ENCODE results near the gene GUCA1C. TPM values are rescaled to one million over a fixed set of nuclear protein-coding genes. Genes with fewer than 3 reads are reported as not detected.

Gene GUCA1C
- total RNA-seq, 3 donors from 2014 or later, result not detected

DNA sequence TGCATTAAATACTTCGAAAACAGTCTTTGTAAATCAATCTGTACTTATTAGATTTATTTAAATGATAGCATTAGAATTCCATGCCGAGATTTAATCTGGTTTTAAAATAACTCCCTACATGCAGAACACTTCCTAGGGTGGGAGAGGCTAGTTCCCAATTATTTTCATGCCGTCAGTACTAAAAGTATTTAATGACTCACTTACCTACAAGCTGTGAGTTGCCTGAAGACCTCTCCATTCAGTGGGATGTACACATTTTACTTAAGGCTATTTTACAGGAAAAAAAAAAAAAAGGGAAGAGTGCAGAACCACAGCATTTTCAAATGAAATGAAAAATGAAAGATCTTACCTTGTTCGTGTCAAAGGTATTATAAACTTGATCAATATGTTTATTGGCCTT lies 469 bp downstream of the GUCA1C start:
- no peaks in the 10 kb centered on the region for H3K27me3 ChIP-seq
- TF ChIP-seq POLR2A (IDR thresholded peaks at IDR 0.05) (no peak), POLR2AphosphoS5 (IDR thresholded peaks at IDR 0.05) (no peak)
- TF ChIP-seq, protein P1, sequence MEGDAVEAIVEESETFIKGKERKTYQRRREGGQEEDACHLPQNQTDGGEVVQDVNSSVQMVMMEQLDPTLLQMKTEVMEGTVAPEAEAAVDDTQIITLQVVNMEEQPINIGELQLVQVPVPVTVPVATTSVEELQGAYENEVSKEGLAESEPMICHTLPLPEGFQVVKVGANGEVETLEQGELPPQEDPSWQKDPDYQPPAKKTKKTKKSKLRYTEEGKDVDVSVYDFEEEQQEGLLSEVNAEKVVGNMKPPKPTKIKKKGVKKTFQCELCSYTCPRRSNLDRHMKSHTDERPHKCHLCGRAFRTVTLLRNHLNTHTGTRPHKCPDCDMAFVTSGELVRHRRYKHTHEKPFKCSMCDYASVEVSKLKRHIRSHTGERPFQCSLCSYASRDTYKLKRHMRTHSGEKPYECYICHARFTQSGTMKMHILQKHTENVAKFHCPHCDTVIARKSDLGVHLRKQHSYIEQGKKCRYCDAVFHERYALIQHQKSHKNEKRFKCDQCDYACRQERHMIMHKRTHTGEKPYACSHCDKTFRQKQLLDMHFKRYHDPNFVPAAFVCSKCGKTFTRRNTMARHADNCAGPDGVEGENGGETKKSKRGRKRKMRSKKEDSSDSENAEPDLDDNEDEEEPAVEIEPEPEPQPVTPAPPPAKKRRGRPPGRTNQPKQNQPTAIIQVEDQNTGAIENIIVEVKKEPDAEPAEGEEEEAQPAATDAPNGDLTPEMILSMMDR (IDR thresholded peaks at IDR 0.05), result no peak
- H3K27ac ChIP-seq, result no peak overlapping the region
- DNase-seq (ENCODE audit: low spot score in 2 of 2), result no peak
- no peak overlapping the region for H3K4me3 ChIP-seq
- no peaks in the 10 kb centered on the region for H3K4me1 ChIP-seq
- intact Hi-C loops (cut with DNase I; ENCODE audit: low total_unique reads), result no loop called here
- no peaks in the 10 kb centered on the region for H3K9me3 ChIP-seq
- H3K36me3 ChIP-seq, result no peaks in the 10 kb centered on the region

DNA sequence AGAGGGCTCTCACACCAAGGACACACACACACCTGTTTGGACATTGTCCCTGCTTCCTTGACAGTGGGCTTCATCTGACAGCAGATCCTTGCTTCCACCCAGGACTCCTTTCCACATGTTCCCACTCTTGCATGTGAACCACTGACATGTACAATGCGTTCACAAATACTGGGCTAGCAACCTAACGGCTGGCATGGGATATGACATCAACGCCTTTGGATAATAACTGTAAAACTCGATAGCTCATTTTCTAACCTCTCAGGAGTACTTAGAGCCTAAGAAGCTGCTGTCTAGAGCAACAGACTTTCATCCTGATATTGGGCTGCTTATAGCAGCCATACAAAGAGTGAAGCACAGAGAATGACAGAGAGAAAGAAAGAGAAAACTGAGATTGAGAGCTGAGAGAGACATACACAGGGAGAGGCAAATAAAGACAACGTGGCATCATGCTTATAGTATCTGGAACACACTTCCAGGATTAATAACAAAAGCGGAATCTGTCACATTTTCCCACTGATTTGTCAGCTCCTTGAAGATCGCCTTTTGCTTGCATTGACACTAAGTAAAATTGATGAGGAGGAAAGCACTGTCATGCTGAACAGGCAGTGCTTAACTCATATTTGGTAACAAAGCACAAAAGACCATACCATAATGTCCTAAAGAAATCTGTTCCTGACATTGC lies 1.7 kb downstream of the GUCA1C start:
- TF ChIP-seq POLR2AphosphoS5 (IDR thresholded peaks at IDR 0.05), result no peak
- TF ChIP-seq POLR2A (IDR thresholded peaks at IDR 0.05), result no peak
- TF ChIP-seq, protein P1 (IDR thresholded peaks at IDR 0.05), result no peak
- Histone ChIP-seq H3K27ac (no peak overlapping the region), H3K27me3 (no peaks in the 10 kb centered on the region), H3K9me3 (no peaks in the 10 kb centered on the region), H3K36me3 (no peaks in the 10 kb centered on the region), H3K4me1 (no peaks in the 10 kb centered on the region), H3K4me3 (no peak overlapping the region)
- DNase-seq (ENCODE audit: low spot score in 2 of 2), result no peak
- intact Hi-C loops (cut with DNase I; ENCODE audit: low total_unique reads), result no loop called here

DNA sequence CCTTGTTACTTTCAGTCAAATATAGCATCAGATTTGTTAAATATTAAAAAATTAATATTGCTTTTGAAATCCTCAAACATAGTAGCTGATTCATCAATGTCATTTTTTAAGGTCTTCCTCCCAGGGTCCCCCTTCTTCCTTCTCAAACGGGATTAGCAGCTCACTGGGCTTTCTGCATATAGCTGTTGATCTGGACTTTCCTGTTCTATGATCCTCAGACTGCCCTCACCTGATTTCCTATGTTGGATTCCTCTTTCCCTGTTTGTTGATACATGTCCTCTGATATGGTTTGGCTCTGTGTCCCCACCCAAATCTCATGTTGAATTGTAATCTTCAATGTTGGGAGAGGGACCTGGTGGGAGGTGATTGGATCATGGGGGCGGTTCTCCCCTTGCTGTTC lies 5.8 kb downstream of the GUCA1C start:
- no peaks in the 10 kb centered on the region for H3K9me3 ChIP-seq
- intact Hi-C loops (cut with DNase I; ENCODE audit: low total_unique reads), result no loop called here
- no peaks in the 10 kb centered on the region for H3K36me3 ChIP-seq
- TF ChIP-seq, protein P1 (IDR thresholded peaks at IDR 0.05), result no peak
- no peak for TF ChIP-seq POLR2AphosphoS5 (IDR thresholded peaks at IDR 0.05)
- no peak for TF ChIP-seq POLR2A (IDR thresholded peaks at IDR 0.05)
- H3K4me1 ChIP-seq, result no peaks in the 10 kb centered on the region
- no peaks in the 10 kb centered on the region for H3K27me3 ChIP-seq
- H3K4me3 ChIP-seq, result no peak overlapping the region
- no peak overlapping the region for H3K27ac ChIP-seq
- no peak for DNase-seq (ENCODE audit: low spot score in 2 of 2)

DNA sequence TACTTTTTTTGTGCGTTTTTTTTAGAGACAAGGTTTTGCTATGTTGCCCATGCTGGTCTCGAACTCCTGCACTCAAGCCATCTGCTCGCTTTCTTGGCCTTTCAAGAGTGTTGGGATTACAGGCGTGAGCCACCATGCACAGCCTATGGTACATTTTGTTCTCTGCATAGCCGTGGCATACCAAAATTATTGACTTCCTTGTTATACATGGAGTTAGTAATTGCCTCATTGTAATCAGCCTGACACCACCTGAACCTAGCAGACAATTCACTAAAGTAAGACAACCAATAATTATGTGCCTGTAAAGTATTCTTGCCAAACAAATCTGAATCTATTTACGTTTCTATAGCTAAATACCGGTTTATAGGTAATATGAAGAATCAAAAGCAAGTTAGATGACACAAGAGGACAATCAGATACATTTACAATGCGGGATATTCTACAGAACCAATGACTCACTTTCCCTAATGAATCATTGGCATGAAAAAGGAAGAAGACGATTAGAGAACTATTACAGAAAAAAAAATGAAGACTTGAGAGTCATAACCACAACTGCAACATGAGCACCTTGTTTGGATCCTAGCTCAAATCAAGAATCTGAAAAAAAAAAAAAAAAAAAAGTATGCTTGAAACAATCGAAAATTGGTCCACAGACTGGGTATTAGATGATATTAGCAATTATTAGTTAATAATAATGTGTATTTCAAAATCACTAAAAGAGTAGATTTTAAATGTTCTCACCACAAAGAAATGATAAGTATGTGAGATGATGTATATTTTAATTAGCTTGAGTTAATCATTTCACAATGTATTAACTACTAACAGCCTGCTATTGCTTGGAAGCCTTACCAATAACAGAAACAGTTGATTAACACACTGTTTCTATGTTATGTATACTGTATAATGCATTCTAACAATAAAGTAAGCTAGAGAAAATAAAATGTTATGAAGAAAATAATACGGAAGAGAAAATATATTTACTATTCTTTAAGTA lies 7.1 kb downstream of the GUCA1C start:
- no peak for DNase-seq (ENCODE audit: low spot score in 2 of 2)

More for the DNA sequence above, 7.1 kb downstream of the GUCA1C start:
- intact Hi-C loops (cut with DNase I; ENCODE audit: low total_unique reads), result no loop called here
- no peak overlapping the region for H3K4me3 ChIP-seq
- H3K27ac ChIP-seq, result no peak overlapping the region
- no peaks in the 10 kb centered on the region for H3K9me3 ChIP-seq
- no peaks in the 10 kb centered on the region for H3K27me3 ChIP-seq
- no peaks in the 10 kb centered on the region for H3K4me1 ChIP-seq
- TF ChIP-seq, protein P1 (IDR thresholded peaks at IDR 0.05), result no peak
- no peak for TF ChIP-seq POLR2A (IDR thresholded peaks at IDR 0.05)
- no peak for TF ChIP-seq POLR2AphosphoS5 (IDR thresholded peaks at IDR 0.05)
- H3K36me3 ChIP-seq, result no peaks in the 10 kb centered on the region
